Skeletal muscle cell (primary cell): ENCODE data around the gene MTAP.

Experiments
- DNase-seq: peaks from one replicate; pipeline ENCODE4 v3.0.0-alpha.2; 2010; ENCODE audit warnings: low read depth
- H3K4me3 ChIP-seq: 2 replicates; pipeline ENCODE4 v1.5.1; 2011; ENCODE audit warnings: low read depth, mild to moderate bottlenecking, control low read depth, low read length, moderate library complexity

Gene MTAP

GRCh38 chr9:21836437-21837161, 34.2 kb downstream of the MTAP start:
- DNase-seq, result peak; percentile 96
- H3K4me3 ChIP-seq, result no peak overlapping the region

- DNase-seq, result no peak
- no peak overlapping the region for H3K4me3 ChIP-seq
Observed at GRCh38 chr9:21837501-21837900, 35.1 kb downstream of the MTAP start.

- DNase-seq, result no peak
Observed at GRCh38 chr9:21840647-21841046, 38.2 kb downstream of the MTAP start.

GRCh38 chr9:21841133-21841532, 38.7 kb downstream of the MTAP start:
- no peak for DNase-seq
- no peak overlapping the region for H3K4me3 ChIP-seq

More at GRCh38 chr9:21840647-21841046, 38.2 kb downstream of the MTAP start:
- H3K4me3 ChIP-seq, result no peak overlapping the region

GRCh38 chr9:21848615-21849014, 46.2 kb downstream of the MTAP start:
- no peak overlapping the region for H3K4me3 ChIP-seq
- DNase-seq, result no peak

- H3K4me3 ChIP-seq, result no peak overlapping the region
- DNase-seq, result no peak
Observed at GRCh38 chr9:21852754-21853153, 50.3 kb downstream of the MTAP start.

- H3K4me3 ChIP-seq, result no peak overlapping the region
- DNase-seq, result no peak
Observed at GRCh38 chr9:21853414-21853813, 51.0 kb downstream of the MTAP start.

GRCh38 chr9:21854119-21854518, 51.7 kb downstream of the MTAP start:
- no peak for DNase-seq
- H3K4me3 ChIP-seq, result no peak overlapping the region

- peak; percentile 47 for DNase-seq
- no peak overlapping the region for H3K4me3 ChIP-seq
Observed at GRCh38 chr9:21854594-21854993, 52.2 kb downstream of the MTAP start.

- no peak for DNase-seq
- H3K4me3 ChIP-seq, result no peak overlapping the region
Observed at GRCh38 chr9:21856301-21857094, 54.1 kb downstream of the MTAP start.

- H3K4me3 ChIP-seq, result no peak overlapping the region
- DNase-seq, result no peak
Observed at GRCh38 chr9:21862871-21863270, 60.4 kb downstream of the MTAP start.

GRCh38 chr9:21864505-21864904, 62.1 kb downstream of the MTAP start:
- H3K4me3 ChIP-seq, result no peak overlapping the region
- DNase-seq, result no peak

- no peak for DNase-seq
- no peak overlapping the region for H3K4me3 ChIP-seq
Observed at GRCh38 chr9:21866302-21866701, 63.9 kb downstream of the MTAP start.

GRCh38 chr9:21871256-21871975, 69.0 kb downstream of the MTAP start:
- no peak for DNase-seq
- no peak overlapping the region for H3K4me3 ChIP-seq

GRCh38 chr9:21872696-21873095, 70.3 kb downstream of the MTAP start:
- no peak for DNase-seq
- no peak overlapping the region for H3K4me3 ChIP-seq

- H3K4me3 ChIP-seq, result no peak overlapping the region
- no peak for DNase-seq
Observed at GRCh38 chr9:21873540-21874221, 71.2 kb downstream of the MTAP start.

- DNase-seq, result no peak
- H3K4me3 ChIP-seq, result no peak overlapping the region
Observed at GRCh38 chr9:21875893-21876292, 73.5 kb downstream of the MTAP start.

GRCh38 chr9:21883642-21884041, 81.2 kb downstream of the MTAP start:
- no peak for DNase-seq
- H3K4me3 ChIP-seq, result no peak overlapping the region

GRCh38 chr9:21889673-21890072, 87.2 kb downstream of the MTAP start:
- no peak for DNase-seq
- H3K4me3 ChIP-seq, result no peak overlapping the region

GRCh38 chr9:21890696-21891095, 88.3 kb downstream of the MTAP start:
- no peak overlapping the region for H3K4me3 ChIP-seq
- no peak for DNase-seq
